Left ventricle myocardium inferior (tissue), 1 donor: ENCODE measurements around the gene ZFHX3. TPM values are rescaled to one million over a fixed set of nuclear protein-coding genes. Genes with fewer than 3 reads are reported as not detected.

Experiments
- DNase-seq: peaks from one replicate; pipeline ENCODE4 v3.0.0-alpha.2; 2020
- H3K27ac ChIP-seq: fragments of 200-600 bp; replicated peaks from 2 replicates; pipeline ENCODE4 v1.8.0; 2021
- H3K27me3 ChIP-seq: fragments of 200-600 bp; 2 replicates; pipeline ENCODE4 v1.8.0; 2021; ENCODE audit warnings: low read depth
- H3K36me3 ChIP-seq: fragments of 200-600 bp; 2 replicates; pipeline ENCODE4 v1.8.0; 2021
- H3K4me1 ChIP-seq: fragments of 200-600 bp; 2 replicates; pipeline ENCODE4 v1.8.0; 2021
- H3K4me3 ChIP-seq: fragments of 200-600 bp; 2 replicates; pipeline ENCODE4 v1.8.0; 2021; ENCODE audit warnings: mild to moderate bottlenecking, moderate library complexity
- H3K9me3 ChIP-seq: fragments of 200-600 bp; replicated peaks from 2 replicates; pipeline ENCODE4 v1.8.0; 2021
- CTCF ChIP-seq: fragments of 200-600 bp; IDR thresholded peaks from 2 replicates; pipeline ENCODE4 v1.8.0; 2021; ENCODE audit warnings: antibody characterized with exemption, mild to moderate bottlenecking, borderline replicate concordance
- intact Hi-C: fragments of 100-400 bp; cut with micrococcal nuclease; formaldehyde crosslinking; loops from one replicate; pipeline ENCODE4 v1.11.0; 2022
- total RNA-seq: library from RNA; stranded (reverse); fragmentation: NEBNext Ultra II Directional; extraction: Animal tissue kit (Norgen Biotek cat#: 25700); gene quantifications from one replicate; pipeline ENCODE4 v1.2.1, GENCODE V29; 2021
- donor health status: DM: no; HTN: yes; CAD: no; lungs with severe emphysema.

The ZFHX3 gene
- total RNA-seq, 1 donor from 2014 or later, result 9.6 TPM

GRCh38 chr16:73052576-73052975 is 4.6 kb upstream of the ZFHX3 start:
- H3K27ac ChIP-seq, result peak overlapping the region; percentile 97
- intact Hi-C loops, result loop anchor here (10.0 kb wide), 1 partner anchor 218 kb away; no protein-coding TSS in a partner anchor
- no peak for DNase-seq
- no peaks in the 10 kb centered on the region for H3K9me3 ChIP-seq
- no peaks in the 10 kb centered on the region for H3K36me3 ChIP-seq
- TF ChIP-seq CTCF, result no peak
- peaks cover 89% of the 10 kb centered on the region for H3K4me1 ChIP-seq
- no peak overlapping the region for H3K4me3 ChIP-seq
- no peaks in the 10 kb centered on the region for H3K27me3 ChIP-seq

GRCh38 chr16:73051961-73052360 is 4.0 kb upstream of the ZFHX3 start:
- intact Hi-C loops, result loop anchor here (10.0 kb wide), 1 partner anchor 217 kb away; no protein-coding TSS in a partner anchor
- H3K9me3 ChIP-seq, result no peaks in the 10 kb centered on the region
- H3K27ac ChIP-seq, result peak overlapping the region; percentile 97
- H3K4me3 ChIP-seq, result no peak overlapping the region
- no peaks in the 10 kb centered on the region for H3K36me3 ChIP-seq
- H3K4me1 ChIP-seq, result peaks cover 89% of the 10 kb centered on the region
- H3K27me3 ChIP-seq, result no peaks in the 10 kb centered on the region
- no peak for TF ChIP-seq CTCF
- no peak for DNase-seq

- Histone ChIP-seq H3K27me3 (no peaks in the 10 kb centered on the region), H3K9me3 (no peaks in the 10 kb centered on the region), H3K36me3 (no peaks in the 10 kb centered on the region), H3K4me1 (peaks cover 89% of the 10 kb centered on the region), H3K27ac (peak overlapping the region; percentile 97), H3K4me3 (no peak overlapping the region)
- intact Hi-C loops, result loop anchor here (10.0 kb wide), 1 partner anchor 216 kb away; no protein-coding TSS in a partner anchor
- DNase-seq, result no peak
- TF ChIP-seq CTCF, result no peak
Observed at GRCh38 chr16:73051226-73051625, 3.3 kb upstream of the ZFHX3 start.

GRCh38 chr16:73050201-73051099 is 2.5 kb upstream of the ZFHX3 start:
- Histone ChIP-seq H3K36me3 (no peaks in the 10 kb centered on the region), H3K4me1 (peaks cover 87% of the 10 kb centered on the region), H3K9me3 (no peaks in the 10 kb centered on the region), H3K27ac (peak overlapping the region; percentile 97), H3K27me3 (no peaks in the 10 kb centered on the region), H3K4me3 (no peak overlapping the region)
- intact Hi-C loops, result loop anchor here (10.0 kb wide), 1 partner anchor 216 kb away; no protein-coding TSS in a partner anchor
- no peak for DNase-seq
- no peak for TF ChIP-seq CTCF

- Histone ChIP-seq H3K4me3 (peak overlapping the region; percentile 94), H3K27ac (peak overlapping the region; percentile 97), H3K27me3 (no peaks in the 10 kb centered on the region), H3K4me1 (peaks cover 87% of the 10 kb centered on the region), H3K36me3 (no peaks in the 10 kb centered on the region), H3K9me3 (no peaks in the 10 kb centered on the region)
- intact Hi-C loops, result no loop called here
- no peak for TF ChIP-seq CTCF
- DNase-seq, result no peak
Observed at GRCh38 chr16:73049511-73049910, 1.6 kb upstream of the ZFHX3 start.
